GM13977 (cell line): ENCODE measurements around the gene SLC12A7.

Source experiments
- DNase-seq: peaks from one replicate; pipeline ENCODE4 v3.0.0; 2012; ENCODE audit warnings: low spot score
- CTCF ChIP-seq: IDR thresholded peaks from 2 replicates; pipeline ENCODE4 v1.5.1; 2012; ENCODE audit warnings: mild to moderate bottlenecking, control low read depth; ENCODE audit not compliant: insufficient read depth; ENCODE audit errors: extremely low read depth, missing control alignments
- in situ Hi-C: fragments of 300-500 bp; cut with MboI; formaldehyde crosslinking; loops from one replicate; pipeline ENCODE4 v1.12.0; 2022; ENCODE audit warnings: low sequenced_read_pairs, low pct_unique_long_range_greater_than_20kb, mixed read lengths, inconsistent platforms; ENCODE audit not compliant: unreplicated experiment

SLC12A7 gene

DNA sequence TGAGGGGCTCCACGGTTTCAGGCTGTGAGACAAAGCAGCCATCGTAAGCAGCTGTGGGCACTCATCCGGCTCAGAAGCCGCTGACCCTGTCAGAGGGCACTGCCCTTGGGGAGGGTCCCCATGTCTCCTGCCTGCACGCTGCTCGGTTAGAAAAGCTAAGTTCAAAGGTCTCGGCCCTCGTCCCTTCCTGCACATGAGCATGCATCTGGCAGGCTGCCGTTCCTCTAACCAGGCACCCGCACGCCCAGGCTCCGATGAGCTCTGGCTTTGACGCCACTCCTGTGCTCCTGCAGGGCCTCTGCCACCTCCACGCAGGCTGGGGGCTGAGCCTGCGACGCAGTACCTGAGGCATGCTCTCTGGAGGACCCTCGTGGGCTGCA lies 52.0 kb downstream of the SLC12A7 start:
- TF ChIP-seq CTCF, result no peak
- in situ Hi-C loops, result no loop called here

DNA sequence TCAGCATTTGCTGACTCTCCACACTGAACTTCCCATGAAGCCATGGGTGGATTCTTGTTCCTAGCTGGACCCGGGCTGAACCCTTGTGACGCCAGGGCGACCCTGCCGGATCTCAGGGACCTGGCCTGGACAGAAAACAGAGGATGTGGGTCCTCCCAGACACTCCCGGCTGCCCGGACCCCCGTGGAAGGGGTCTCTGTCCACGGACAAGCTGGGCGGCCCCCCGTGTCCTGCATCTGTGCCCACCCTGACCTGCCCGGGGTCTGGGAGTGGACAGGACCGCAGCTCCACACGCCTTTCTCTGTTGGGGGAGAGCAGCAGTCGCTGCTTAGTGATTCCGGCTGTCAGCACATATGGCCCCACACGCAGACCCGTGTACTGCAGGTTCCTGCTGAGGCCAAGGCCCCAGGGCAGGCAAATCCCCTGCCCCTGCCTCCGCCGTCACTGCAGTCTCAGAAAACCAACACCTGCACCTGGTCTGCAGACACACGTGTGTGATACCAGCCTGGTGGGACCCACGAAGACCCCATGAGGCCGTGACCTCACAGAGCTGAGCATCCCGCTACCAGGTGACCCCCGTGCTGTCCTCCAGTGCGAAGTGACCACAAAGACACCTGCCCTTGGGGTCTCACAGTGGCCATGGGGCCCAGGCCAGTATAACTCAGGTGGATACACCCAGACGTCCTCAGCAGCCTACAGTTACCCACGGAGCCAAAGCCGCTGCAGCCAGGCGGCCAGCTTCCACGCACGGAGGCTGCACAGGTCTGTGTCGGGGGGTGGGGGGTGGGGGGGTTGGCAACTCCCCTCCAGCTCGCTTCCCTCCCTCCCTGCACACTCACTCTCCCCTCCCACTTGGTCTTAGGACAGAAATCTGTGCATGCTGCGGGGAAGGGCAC lies 52.6 kb downstream of the SLC12A7 start:
- in situ Hi-C loops, result no loop called here
- DNase-seq, result no peak

More for the DNA sequence above, 52.0 kb downstream of the SLC12A7 start:
- DNase-seq, result no peak

GRCh38 chr5:1058083-1058945 lies 53.5 kb downstream of the SLC12A7 start:
- in situ Hi-C loops, result no loop called here
- no peak for DNase-seq
- no peak for TF ChIP-seq CTCF

More for the DNA sequence above, 52.6 kb downstream of the SLC12A7 start:
- TF ChIP-seq CTCF, result no peak

- in situ Hi-C loops, result no loop called here
- no peak for TF ChIP-seq CTCF
- no peak for DNase-seq
These were observed 54.3 kb downstream of the SLC12A7 start for GRCh38 chr5:1057485-1058082.

DNA sequence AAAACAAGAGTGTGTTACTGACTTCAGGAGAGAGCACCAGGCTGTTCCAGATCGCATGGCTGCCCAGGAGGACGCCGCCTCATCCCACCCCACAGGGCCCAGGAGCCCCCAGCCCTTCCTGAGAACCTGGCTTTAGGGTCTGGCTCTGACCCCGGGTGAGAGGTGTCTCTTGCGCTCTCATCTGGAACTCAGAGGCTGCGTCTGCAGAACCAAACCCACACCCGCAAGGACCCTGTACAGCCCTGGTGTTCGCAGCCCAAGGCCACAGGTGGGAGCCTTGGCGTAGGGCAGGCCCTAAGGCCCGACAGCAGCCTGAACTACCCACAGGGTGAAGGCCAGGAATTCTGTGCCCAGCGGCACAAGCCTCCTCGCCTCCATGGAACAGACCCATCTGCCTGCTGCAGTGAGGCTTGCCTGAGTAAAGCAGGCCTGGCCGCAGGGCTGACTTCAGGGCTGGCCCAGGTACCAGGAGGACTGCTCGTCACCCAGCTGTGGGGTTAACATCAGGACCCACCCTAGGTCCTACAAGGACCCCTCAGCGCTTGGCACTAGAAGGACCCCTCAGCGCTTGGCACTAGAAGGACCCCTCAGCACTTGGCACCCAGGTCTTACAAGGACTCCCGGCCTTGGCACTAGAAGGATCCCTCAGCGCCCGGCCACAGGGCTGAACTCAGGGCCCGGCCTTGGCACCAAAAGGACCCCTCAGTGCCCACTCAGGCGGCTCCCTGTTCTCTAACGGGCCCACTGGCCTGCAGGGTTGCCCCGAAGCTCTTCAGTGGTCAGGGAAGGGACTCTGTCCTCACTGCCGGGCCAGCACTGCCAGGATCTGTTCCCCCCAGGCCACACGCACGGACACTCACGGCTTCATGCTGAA lies 55.0 kb downstream of the SLC12A7 start:
- in situ Hi-C loops, result no loop called here
- no peak for DNase-seq
- no peak for TF ChIP-seq CTCF
